Hepatocyte (in vitro differentiated cells): Measurements from ENCODE around the gene MYBPH. TPM values are rescaled to one million over a fixed set of nuclear protein-coding genes. Genes with fewer than 3 reads are reported as not detected.

Source experiments
- DNase-seq: peaks from one replicate; pipeline ENCODE4 v3.0.0-alpha.2; 2016; ENCODE audit warnings: low spot score
- H2AFZ ChIP-seq: fragments of 200-600 bp; sonication (generic); 2 replicates; pipeline ENCODE4 v1.6.0; 2016; ENCODE audit warnings: antibody characterized with exemption, mild to moderate bottlenecking
- H3K27ac ChIP-seq: fragments of 200-600 bp; sonication (generic); 2 replicates; pipeline ENCODE4 v1.5.1; 2016; ENCODE audit warnings: mild to moderate bottlenecking
- H3K27me3 ChIP-seq: fragments of 200-600 bp; sonication (generic); 2 replicates; pipeline ENCODE4 v1.6.1; 2016
- H3K36me3 ChIP-seq: fragments of 200-600 bp; sonication (generic); replicated peaks from 2 replicates; pipeline ENCODE4 v1.5.1; 2016; ENCODE audit warnings: low read depth; ENCODE audit not compliant: insufficient read depth
- H3K4me1 ChIP-seq: fragments of 200-600 bp; sonication (generic); 2 replicates; pipeline ENCODE4 v1.5.1; 2016; ENCODE audit warnings: mild to moderate bottlenecking, moderate library complexity; ENCODE audit not compliant: insufficient read depth
- H3K4me2 ChIP-seq: fragments of 200-600 bp; sonication (generic); 2 replicates; pipeline ENCODE4 v1.6.0; 2016
- H3K4me3 ChIP-seq: fragments of 200-600 bp; sonication (generic); 2 replicates; pipeline ENCODE4 v1.5.1; 2016; ENCODE audit warnings: mild to moderate bottlenecking
- H3K79me2 ChIP-seq: fragments of 200-600 bp; sonication (generic); 2 replicates; pipeline ENCODE4 v1.6.0; 2017; ENCODE audit warnings: mild to moderate bottlenecking
- H3K9me2 ChIP-seq: fragments of 200-600 bp; sonication (generic); replicated peaks from 2 replicates; pipeline ENCODE4 v1.6.0; 2017; ENCODE audit warnings: mild to moderate bottlenecking; ENCODE audit not compliant: insufficient read depth
- H3K9me3 ChIP-seq: fragments of 200-600 bp; sonication (generic); 2 replicates; pipeline ENCODE4 v1.5.1; 2016; ENCODE audit warnings: low read depth, mild to moderate bottlenecking
- H4K20me1 ChIP-seq: fragments of 200-600 bp; sonication (generic); 2 replicates; pipeline ENCODE4 v1.6.0; 2016; ENCODE audit warnings: mild to moderate bottlenecking; ENCODE audit not compliant: insufficient read depth, poor library complexity, severe bottlenecking
- CTCF ChIP-seq: fragments of 200-600 bp; sonication (generic); IDR thresholded peaks from 2 replicates; pipeline ENCODE4 v1.5.1; 2016; ENCODE audit warnings: antibody characterized with exemption, mild to moderate bottlenecking; ENCODE audit not compliant: poor library complexity
- EZH2 ChIP-seq: fragments of 200-600 bp; sonication (generic); IDR thresholded peaks from 2 replicates; pipeline ENCODE4 v1.6.1; 2016; ENCODE audit warnings: antibody characterized with exemption, mild to moderate bottlenecking, borderline replicate concordance
- EZH2phosphoT487 ChIP-seq: fragments of 200-600 bp; sonication (generic); IDR thresholded peaks from one replicate; pipeline ENCODE4 v1.6.1; 2018; ENCODE audit warnings: antibody characterized with exemption, mild to moderate bottlenecking, low read depth, moderate library complexity; ENCODE audit not compliant: unreplicated experiment, severe bottlenecking
- WGBS: methylation state at CpG from one replicate; pipeline ENCODE4 v1.1.6; 2016; ENCODE audit warnings: low lambda C conversion rate; ENCODE audit errors: missing lambda C conversion rate; 5-methylcytosine and 5-hydroxymethylcytosine counted together
- polyA plus RNA-seq: library from polyadenylated mRNA; unstranded; fragments of >200 nt; fragmentation: Nextera tagmentation; extraction: Ambion mirVana; gene quantifications from 2 replicates; pipeline ENCODE4 v1.2.1, GENCODE V29; 2016
- total RNA-seq: library from RNA; depleted of rRNA; stranded (reverse); fragments of >200 nt; gene quantifications from 2 replicates; pipeline ENCODE4 v1.2.3, GENCODE V29; 2014

Gene MYBPH
- total and polyA plus RNA-seq, 2 experiments from 2014 or later: 0.70 TPM; not detected in 1

- no peaks in the 10 kb centered on the region for H4K20me1 ChIP-seq
- H3K9me3 ChIP-seq: no peaks in the 10 kb centered on the region
- H3K27ac ChIP-seq: no peak overlapping the region
- peaks cover 14% of the 10 kb centered on the region for H3K4me1 ChIP-seq
- H3K27me3 ChIP-seq: no peaks in the 10 kb centered on the region
- DNase-seq: no peak
- no peak overlapping the region for H3K4me3 ChIP-seq
- no peaks in the 10 kb centered on the region for H3K9me2 ChIP-seq
- H3K4me2 ChIP-seq: no peak overlapping the region
- WGBS: 52% methylated on average over 4 of the region's 4 CpGs
- no peaks in the 10 kb centered on the region for H3K36me3 ChIP-seq
- no peaks in the 10 kb centered on the region for H3K79me2 ChIP-seq
- no peak overlapping the region for H2AFZ ChIP-seq
- TF ChIP-seq EZH2: no peak
- TF ChIP-seq EZH2phosphoT487: no peak
- no peak for TF ChIP-seq CTCF
These were observed 13.1 kb upstream of the MYBPH start for GRCh38 chr1:203188686-203189232.

GRCh38 chr1:203187689-203188264 lies 12.2 kb upstream of the MYBPH start:
- Histone ChIP-seq H3K27ac (peak overlapping the region; percentile 14), H3K36me3 (no peaks in the 10 kb centered on the region), H3K4me2 (no peak overlapping the region), H3K4me1 (peaks cover 14% of the 10 kb centered on the region), H3K79me2 (no peaks in the 10 kb centered on the region), H3K4me3 (no peak overlapping the region), H3K9me3 (no peaks in the 10 kb centered on the region), H2AFZ (no peak overlapping the region), H3K27me3 (no peaks in the 10 kb centered on the region), H4K20me1 (no peaks in the 10 kb centered on the region), H3K9me2 (no peaks in the 10 kb centered on the region)
- no peak for TF ChIP-seq EZH2phosphoT487
- TF ChIP-seq CTCF: no peak
- TF ChIP-seq EZH2: no peak
- no peak for DNase-seq
- 84% methylated on average over 3 of the region's 3 CpGs for WGBS

- no peak for DNase-seq
- WGBS: 43% methylated on average over 7 of the region's 7 CpGs
- Histone ChIP-seq H3K4me1 (peaks cover 14% of the 10 kb centered on the region), H3K27me3 (no peaks in the 10 kb centered on the region), H2AFZ (no peak overlapping the region), H3K9me2 (no peaks in the 10 kb centered on the region), H3K9me3 (no peaks in the 10 kb centered on the region), H3K4me3 (no peak overlapping the region), H3K36me3 (no peaks in the 10 kb centered on the region), H3K79me2 (no peaks in the 10 kb centered on the region), H3K4me2 (no peak overlapping the region), H3K27ac (peak overlapping the region; percentile 14), H4K20me1 (no peaks in the 10 kb centered on the region)
- TF ChIP-seq CTCF: no peak
- TF ChIP-seq EZH2: no peak
- TF ChIP-seq EZH2phosphoT487: no peak
These were observed 11.7 kb upstream of the MYBPH start for GRCh38 chr1:203187304-203187685.
